ENCODE data around the gene WDR18. TPM values are rescaled to one million over a fixed set of nuclear protein-coding genes. Genes with fewer than 3 reads are reported as not detected.
"Not testable (repeated sequence)": the region's sequence is repeated elsewhere in the genome, so short reads cannot be mapped to it uniquely, and the experiment has no call there.

The WDR18 gene
- total RNA-seq, 1 experiment from 2014 or later, result 53.6 TPM

DNA sequence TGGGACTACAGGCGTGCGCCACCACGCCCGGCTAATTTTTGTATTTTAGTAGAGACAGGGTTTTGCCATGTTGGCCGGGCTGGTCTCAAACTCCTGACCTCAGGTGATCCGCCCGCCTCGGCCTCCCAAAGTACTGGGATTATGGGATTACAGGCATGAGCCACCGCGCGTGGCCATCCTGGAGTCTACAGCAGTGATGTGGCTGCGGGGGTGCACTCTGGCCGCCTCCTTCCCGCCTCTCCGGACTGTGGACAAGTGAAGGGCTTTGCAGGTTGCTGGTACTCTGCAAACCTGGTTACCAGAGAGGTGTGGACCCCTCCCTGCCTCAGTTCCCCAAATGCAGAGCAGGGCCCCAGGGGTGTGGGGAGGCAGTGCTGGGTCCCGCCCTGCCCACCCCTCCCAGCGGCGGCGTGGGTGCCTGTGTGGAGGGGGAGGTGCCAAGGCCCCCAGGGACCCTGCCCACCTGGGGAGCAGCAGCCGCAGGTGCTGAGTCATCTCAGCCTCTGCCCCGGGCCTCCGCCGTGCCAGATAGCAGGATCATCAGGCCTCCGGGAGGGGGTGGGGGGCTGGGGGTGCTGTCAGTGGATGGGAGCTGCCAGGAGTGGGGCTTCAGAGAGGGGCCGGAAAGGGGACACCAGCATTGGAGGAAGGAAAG is 35.2 kb upstream of the WDR18 start:
- no peak for DNase-seq (ENCODE audit: low read depth)

GRCh38 chr19:950352-951066 is 33.6 kb upstream of the WDR18 start:
- no peak for DNase-seq (ENCODE audit: low read depth)

- DNase-seq (ENCODE audit: low read depth), result no peak
Observed at GRCh38 chr19:952049-952679, 32.0 kb upstream of the WDR18 start.

GRCh38 chr19:952680-953444 is 31.3 kb upstream of the WDR18 start:
- DNase-seq (ENCODE audit: low read depth), result no peak

DNA sequence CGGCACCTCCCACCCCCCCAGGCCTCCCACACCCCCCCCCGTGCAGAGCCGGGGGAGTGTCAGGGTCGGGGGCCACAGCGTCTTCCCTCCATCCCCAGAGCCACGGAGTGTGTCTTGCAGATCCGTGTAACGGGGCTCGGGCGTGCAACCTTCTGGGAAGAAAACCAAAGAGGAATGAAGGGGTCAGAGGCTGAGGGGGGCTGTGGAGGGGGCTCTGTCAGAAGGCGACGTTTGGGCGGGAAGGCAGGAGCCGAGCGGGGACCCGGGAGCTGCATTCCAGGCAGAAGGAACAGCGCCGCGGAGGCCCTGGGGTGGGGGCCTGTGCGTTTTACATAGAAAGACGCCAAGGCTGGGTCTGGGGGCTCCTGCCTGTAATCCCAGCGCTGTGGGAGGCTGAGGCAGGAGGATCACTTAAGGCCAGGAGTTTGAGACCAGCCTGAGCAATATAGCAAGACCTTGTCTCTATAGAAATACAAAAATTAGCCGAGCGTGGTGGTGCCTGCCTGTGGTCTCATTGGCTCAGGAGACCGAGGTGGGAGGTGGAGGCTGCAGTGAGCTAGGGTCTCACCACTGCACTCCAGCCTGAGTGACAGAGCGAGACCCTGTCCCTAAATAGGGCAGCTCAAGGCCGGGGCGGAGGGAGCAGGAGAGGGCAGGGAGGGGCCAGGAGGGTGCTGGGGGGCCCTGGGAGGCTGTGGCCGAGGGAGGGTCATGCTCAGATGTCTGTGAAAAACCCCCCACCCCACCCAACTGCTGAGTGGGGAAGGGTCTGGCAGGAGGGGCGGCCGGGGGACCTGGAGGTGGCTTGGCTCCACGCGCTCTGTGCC is 30.5 kb upstream of the WDR18 start:
- no peak for DNase-seq (ENCODE audit: low read depth)

DNA sequence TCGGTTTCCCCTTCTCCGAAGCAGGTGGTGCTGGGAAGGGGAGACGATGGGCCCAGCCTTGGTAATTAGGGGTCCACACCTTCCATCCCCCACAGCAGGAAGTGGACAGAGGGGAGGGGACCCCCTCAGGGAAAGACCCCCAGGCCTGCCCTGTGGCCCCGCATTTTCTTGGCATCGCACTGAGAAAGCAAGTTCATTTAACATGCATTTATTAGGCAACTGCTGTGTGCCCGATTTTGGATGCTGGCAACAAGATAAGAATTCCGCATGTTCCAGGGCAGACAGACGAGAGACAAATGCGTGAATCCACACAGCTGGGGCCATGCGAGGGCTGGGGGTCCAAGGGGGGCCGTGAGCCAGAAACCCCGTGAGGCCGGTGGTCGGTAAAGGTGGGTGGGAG is 29.9 kb upstream of the WDR18 start:
- no peak for DNase-seq (ENCODE audit: low read depth)

DNA sequence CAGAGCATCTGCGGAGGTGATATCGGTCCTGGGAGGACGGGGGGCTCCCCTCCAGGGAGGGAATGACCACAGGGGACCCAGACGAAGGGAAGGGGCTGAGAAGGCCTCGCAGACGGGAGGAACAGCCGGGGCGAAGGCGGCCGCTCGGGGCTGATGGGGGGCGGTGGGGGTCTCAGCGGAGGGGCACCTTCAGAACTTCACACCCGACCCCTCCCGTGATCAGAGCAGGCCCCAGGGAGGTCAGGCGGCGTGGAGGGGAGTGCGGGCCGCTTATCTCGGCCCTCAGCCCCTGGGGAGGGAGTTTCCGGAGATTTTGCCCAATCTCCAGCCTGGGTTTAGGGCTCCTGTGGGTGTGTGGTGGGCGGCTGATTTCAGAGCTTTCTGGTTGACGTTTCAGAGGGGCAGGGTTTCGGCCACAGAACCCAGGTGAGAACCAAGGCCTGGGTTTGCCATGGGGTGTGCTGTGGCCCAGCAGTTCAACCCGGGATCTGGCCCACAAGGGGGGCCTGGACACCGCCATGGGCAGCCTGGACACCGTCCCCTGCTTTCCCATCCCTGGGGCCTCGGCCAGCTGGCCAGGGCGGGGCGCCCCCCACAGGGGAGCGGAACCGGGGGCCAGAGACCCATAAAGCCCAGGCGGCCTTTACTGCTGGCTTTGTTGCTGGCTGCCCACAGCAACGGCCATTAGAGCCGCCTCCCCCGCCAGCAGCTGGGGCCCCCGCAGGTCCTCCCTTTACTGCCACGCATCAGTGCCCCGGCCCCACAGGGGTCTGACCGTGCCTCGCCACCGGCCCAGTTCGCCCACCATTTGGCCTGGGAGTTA is 29.3 kb upstream of the WDR18 start:
- DNase-seq (ENCODE audit: low read depth), result no peak

DNA sequence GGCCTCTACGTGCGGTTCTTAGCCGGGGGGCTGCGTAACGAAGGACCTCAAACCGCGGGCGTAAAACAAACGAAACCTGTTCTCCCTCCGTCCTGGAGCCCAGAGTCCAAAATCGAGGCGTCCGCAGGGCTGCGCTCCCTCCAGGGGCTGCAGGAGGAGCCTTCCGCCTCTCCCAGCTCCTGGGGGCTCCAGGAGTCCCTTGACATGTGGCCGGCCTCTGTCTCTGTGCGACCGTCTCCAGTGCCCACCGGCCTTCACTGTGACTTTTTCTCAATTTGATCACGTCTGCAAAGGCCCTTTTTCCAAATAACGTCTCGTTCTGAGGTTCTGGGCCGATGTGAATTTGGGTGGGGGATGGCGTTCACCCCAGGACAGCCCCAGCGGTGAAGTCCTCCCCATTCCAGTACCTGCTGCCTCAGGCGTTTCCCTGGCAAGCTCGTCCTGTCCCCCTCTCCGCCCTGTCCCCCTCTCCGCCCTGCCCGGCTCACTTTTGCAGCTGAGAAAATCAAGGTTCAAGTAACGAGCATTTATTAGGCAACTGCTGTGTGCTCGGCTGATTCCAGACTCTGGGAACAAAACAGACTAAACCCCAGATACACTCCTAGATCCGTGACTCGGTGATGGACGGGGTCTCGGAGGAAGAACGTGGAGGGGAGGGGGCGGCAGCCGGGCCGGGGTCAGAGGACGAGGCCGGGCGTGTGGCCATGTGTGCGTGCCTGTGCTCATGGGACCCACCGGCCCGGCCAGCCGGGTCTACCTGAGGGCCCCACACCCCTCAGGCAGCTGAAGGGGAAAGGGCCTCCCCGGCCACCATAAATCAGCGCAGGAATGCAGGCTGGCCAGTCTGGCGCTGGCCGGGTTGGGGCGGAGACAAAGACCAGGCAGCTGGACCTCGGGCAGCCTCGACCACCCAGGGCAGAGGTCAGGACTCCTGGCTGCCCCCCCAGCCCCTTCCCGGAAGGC is 28.1 kb upstream of the WDR18 start:
- DNase-seq (ENCODE audit: low read depth), result no peak

- no peak for DNase-seq (ENCODE audit: low read depth)
Observed at GRCh38 chr19:956766-957440, 27.2 kb upstream of the WDR18 start.

- not testable (repeated sequence) for DNase-seq (ENCODE audit: low read depth)
Observed at GRCh38 chr19:957578-957977, 26.6 kb upstream of the WDR18 start.

DNA sequence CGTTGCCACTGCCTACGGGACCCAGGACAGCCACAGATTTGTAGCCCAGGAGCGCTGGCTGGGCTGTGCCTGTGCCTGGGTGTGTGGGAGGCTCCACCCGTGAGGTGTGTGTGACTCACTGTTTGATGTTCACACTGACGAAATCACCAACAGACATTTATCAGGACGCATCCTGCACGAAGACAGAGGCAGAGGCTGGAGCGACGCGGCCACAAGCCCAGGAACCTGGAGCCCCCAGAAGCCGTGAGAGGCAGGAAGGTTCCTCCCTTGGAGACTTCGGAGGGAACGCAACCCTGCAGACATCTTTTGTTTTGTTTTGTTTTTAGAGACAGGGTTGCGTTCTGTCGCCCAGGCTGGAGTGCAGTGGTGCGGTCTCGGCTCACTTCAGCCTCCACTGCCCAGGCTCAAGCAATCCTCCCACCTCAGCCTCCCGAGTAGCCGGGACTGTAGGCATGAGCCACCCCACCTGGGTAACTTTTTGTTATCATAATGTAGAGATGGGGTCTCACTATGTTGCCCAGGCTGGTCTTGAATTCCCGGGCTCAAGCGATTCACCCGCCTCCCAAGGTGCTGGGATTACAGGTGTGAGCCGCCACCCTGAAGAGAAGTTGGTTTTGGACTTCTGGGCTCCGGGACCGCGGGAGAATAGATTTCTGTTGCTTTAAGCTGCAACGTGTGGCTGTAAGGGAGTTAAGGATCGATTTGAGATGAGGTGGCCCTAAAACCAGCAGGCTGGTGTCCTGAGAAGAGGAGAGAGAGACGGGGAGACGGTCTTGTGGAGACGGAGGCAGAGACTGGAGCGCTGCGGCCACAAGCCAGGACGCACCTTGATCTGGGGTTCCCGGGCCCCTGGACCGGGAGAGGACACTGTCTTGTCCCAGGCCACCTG is 24.9 kb upstream of the WDR18 start:
- DNase-seq (ENCODE audit: low read depth), result no peak

DNA sequence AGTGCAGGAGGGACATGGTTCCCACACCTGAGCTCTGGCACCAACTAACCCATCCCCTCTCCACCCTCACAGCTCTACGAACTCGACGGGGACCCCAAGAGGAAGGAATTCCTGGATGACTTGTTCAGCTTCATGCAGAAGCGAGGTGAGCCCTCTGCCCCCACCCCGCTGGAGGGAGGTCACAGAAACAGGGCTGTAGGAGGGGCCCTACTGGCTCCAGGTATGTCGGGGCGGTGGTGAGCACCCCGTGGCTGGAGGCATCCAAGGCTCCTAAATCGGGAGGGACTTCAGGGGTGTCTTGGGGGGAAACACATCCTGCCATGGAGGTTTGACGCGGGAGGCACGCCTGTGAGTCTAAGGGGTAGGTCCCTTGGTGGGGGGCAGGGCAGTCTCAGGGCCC is 24.1 kb upstream of the WDR18 start:
- no peak for DNase-seq (ENCODE audit: low read depth)

GRCh38 chr19:960601-960938 is 23.6 kb upstream of the WDR18 start:
- no peak for DNase-seq (ENCODE audit: low read depth)

DNA sequence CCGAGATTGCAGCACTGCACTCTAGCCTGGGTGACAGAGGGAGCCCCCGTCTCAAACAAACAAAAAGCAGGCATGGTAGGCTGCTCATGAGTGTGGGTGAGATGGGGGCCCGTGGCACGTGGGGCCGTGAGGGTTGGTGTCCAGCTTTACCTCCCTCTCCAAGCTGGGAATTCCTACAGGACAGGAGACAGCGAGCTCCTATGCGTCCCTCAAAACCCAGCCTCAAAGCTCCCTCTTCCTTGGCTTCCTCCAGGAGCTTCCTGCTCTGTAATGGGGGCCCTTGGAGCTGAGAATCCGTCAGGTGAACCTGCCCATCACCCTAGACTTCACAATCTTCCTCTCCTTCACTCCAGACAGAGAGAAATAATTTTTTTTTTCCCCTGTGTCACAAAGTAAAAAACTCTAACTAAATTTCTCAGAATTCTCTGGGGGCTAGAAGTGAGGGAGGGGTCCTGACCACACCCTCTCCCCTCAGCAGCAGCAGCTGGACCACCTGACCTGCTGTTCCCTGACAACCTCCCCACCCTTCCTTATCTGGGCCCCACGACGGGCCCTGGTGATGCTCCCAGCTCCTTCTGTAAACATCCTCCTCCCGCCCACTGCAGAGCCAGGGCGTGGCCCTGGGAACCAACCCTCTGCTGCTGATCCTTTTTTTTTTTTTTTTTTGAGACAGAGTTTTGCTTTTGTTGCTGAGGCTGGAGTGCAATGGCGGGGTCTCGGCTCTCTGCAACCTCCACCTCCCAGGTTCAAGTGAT is 22.1 kb upstream of the WDR18 start:
- DNase-seq (ENCODE audit: low read depth), result no peak

DNA sequence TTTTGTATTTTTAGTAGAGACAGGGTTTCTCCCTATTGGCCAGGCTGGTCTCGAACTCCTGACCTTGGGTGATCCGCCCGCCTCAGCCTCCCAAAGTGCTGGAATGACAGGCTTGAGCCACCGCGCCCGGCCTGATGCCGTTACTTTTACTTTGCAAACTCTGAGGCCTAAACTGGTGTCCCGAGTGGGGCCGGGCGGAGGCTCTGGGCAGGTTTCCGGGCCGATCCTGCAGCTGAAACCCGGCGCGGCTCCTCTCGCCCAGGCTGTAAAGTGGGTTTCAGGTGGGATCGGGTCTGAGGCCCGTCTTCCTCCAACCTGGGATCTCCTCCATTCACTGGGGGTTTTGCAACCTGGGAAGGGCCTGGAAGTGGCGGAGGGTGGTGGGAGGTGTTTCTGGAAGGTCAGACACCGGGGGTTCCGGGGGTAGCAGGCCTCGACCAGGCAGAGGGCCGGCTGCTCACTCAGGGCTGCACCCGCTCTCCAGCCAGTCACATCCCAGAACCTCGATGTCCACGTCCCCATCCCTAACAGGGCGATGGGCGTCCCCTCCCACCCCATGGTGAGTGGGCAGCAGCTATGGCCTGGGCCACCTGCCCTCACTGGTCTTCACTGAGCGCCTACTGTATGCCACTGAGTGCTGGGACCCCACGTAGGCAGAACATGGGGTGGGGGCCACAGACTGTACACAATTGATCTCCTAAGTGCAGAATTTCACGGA is 21.3 kb upstream of the WDR18 start:
- DNase-seq (ENCODE audit: low read depth), result no peak

GRCh38 chr19:963486-963951 is 20.6 kb upstream of the WDR18 start:
- peak; percentile 50 for DNase-seq (ENCODE audit: low read depth)

Data from LHCN-M2 (cell line).